Activated naive CD8-positive, alpha-beta T cell treated with anti-CD3 and anti-CD28 coated beads, Interleukin-2, amount 50 U/mL, for 24 hours (primary cell): ENCODE results near the gene PYROXD2.

ENCODE experiments used
- ATAC-seq: fragments of 150-1000 bp; cut with Tn5 transposase; one replicate; pipeline ENCODE4 v1.10.0; 2021
- DNase-seq: peaks from one replicate; pipeline ENCODE4 v3.0.0; 2021
- H3K27ac Mint-ChIP-seq: one replicate; pipeline ENCODE4 v1.8.0; 2021; ENCODE audit warnings: mild to moderate bottlenecking, mixed read lengths
- H3K27me3 Mint-ChIP-seq: one replicate; pipeline ENCODE4 v1.8.0; 2021; ENCODE audit warnings: mixed read lengths
- H3K36me3 Mint-ChIP-seq: one replicate; pipeline ENCODE4 v1.8.0; 2021; ENCODE audit warnings: low read depth, mixed read lengths
- H3K4me1 Mint-ChIP-seq: one replicate; pipeline ENCODE4 v1.8.0; 2021; ENCODE audit warnings: mixed read lengths
- H3K4me3 Mint-ChIP-seq: one replicate; pipeline ENCODE4 v1.8.0; 2021; ENCODE audit warnings: mild to moderate bottlenecking, moderate library complexity, mixed read lengths
- H3K9me3 Mint-ChIP-seq: one replicate; pipeline ENCODE4 v1.8.0; 2021; ENCODE audit warnings: mixed read lengths

The PYROXD2 gene

DNA sequence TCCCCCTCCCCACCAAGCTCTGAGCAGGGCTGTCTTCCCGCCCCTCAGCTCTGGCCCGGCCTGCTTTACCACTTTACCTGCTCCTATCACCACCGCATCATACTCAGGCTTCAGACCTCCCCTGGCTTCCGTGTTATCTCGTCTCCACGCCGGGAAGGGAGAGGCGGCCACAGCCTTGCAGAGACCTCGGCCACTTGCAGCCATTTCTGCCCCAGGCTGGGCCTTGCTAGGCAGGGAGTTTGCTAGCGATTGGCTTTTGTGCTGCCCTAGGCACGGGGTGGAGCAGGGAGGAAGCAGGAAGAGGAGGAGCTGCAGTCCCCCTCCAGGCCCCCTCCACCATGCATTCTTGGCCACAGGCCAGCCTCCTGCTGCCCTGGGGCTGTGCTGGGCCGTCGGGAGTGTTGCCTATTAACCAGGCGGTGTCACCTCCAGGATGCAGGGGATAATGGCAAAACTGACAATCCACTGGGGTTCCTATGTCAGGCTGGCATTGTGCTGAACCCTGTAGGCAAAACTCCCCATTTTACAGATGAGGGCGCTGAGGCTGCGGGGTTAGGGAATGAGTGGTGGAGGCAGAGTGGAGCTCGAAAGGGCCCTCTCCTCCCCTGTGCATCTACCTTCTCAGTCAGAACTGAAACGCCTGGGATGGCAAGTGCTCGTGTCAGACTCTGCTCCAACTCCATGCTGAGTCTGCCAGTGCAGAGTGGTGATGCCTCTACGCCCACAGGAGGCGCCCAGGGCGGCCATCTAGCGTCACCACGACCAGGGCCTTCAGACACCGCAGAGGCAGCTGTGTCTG, at the start of gene PYROXD2:
TSS of gene PYROXD2 (minus strand) at position 251 of the 799 bp plus-strand sequence. CDS start at position 204, 47 bp downstream.
- H3K27me3 Mint-ChIP-seq, result no peaks in the 10 kb centered on the region
- H3K4me3 Mint-ChIP-seq, result peak within 1 kb of the TSS; percentile 72
- ATAC-seq (peak; percentile 70), DNase-seq (peak; percentile 45)
- no peaks in the 10 kb centered on the region for H3K9me3 Mint-ChIP-seq
- peaks cover 11% of the 10 kb centered on the region for H3K36me3 Mint-ChIP-seq
- H3K4me1 Mint-ChIP-seq, result peaks cover 17% of the 10 kb centered on the region
- H3K27ac Mint-ChIP-seq, result peak within 1 kb of the TSS; percentile 82

- peak; percentile 24 for ATAC-seq
- H3K27me3 Mint-ChIP-seq, result peaks cover 11% of the 10 kb centered on the region
- H3K4me3 Mint-ChIP-seq, result no peak overlapping the region
- H3K27ac Mint-ChIP-seq, result no peak overlapping the region
- no peaks in the 10 kb centered on the region for H3K36me3 Mint-ChIP-seq
- no peak for DNase-seq
- no peaks in the 10 kb centered on the region for H3K9me3 Mint-ChIP-seq
- H3K4me1 Mint-ChIP-seq, result peaks cover 14% of the 10 kb centered on the region
These were observed 49.2 kb upstream of the PYROXD2 start for GRCh38 chr10:98463976-98464754.

DNA sequence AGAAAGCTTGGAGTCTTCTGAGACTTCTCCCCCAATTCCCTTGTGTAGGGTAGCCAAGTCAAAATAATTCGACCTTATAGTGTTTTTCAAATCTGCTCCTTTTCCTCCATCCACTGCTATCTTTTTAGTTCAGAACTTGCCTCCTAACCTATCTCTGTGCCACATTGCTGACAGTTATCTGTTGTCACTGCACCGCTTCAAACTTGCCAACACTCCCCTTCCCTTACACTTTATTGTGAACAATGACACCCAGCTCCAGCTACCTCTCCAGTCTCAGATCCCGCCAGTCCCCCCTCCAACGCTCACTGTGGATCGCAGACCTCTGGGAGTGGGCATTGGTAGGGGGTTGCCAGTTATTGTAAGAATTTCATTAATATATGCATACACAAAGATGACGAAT, 48.0 kb upstream of the PYROXD2 start:
- Mint-ChIP-seq H3K27me3 (peaks cover 10% of the 10 kb centered on the region), H3K9me3 (no peaks in the 10 kb centered on the region), H3K36me3 (no peaks in the 10 kb centered on the region), H3K27ac (no peak overlapping the region), H3K4me3 (no peak overlapping the region), H3K4me1 (peaks cover 9% of the 10 kb centered on the region)
- no peak for ATAC-seq
- no peak for DNase-seq

DNA sequence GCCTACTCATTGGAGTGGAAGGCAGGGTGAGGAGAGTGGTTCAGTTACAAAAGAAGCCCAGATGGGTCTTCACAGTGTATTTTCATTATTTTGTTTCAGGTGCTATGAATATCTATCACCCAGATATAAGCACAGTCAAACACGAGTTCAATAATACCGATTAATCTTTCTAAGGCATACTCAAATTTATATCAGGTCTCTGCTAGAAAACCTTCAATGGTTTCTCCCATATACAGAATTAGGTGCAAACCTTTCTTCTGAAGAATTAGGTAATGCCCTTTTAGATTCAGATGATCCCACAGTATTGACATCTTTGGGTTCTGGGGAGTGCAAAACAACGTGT, 46.5 kb upstream of the PYROXD2 start:
- Mint-ChIP-seq H3K36me3 (no peaks in the 10 kb centered on the region), H3K27ac (no peak overlapping the region), H3K4me3 (no peak overlapping the region), H3K27me3 (peaks cover 20% of the 10 kb centered on the region), H3K9me3 (no peaks in the 10 kb centered on the region), H3K4me1 (peaks cover 2% of the 10 kb centered on the region)
- ATAC-seq (no peak), DNase-seq (no peak)

GRCh38 chr10:98460837-98461499, 46.0 kb upstream of the PYROXD2 start:
- no peak overlapping the region for H3K4me3 Mint-ChIP-seq
- H3K4me1 Mint-ChIP-seq, result peaks cover 2% of the 10 kb centered on the region
- ATAC-seq (peak; percentile 34), DNase-seq (no peak)
- no peak overlapping the region for H3K27ac Mint-ChIP-seq
- no peaks in the 10 kb centered on the region for H3K36me3 Mint-ChIP-seq
- H3K27me3 Mint-ChIP-seq, result peaks cover 20% of the 10 kb centered on the region
- no peaks in the 10 kb centered on the region for H3K9me3 Mint-ChIP-seq

GRCh38 chr10:98458809-98459784, 44.1 kb upstream of the PYROXD2 start:
- Mint-ChIP-seq H3K9me3 (no peaks in the 10 kb centered on the region), H3K4me3 (no peak overlapping the region), H3K27ac (no peak overlapping the region), H3K36me3 (no peaks in the 10 kb centered on the region), H3K27me3 (peaks cover 20% of the 10 kb centered on the region), H3K4me1 (peaks cover 2% of the 10 kb centered on the region)
- no peak for DNase-seq
- no peak for ATAC-seq

GRCh38 chr10:98457721-98458120, 42.7 kb upstream of the PYROXD2 start:
- H3K27ac Mint-ChIP-seq, result no peak overlapping the region
- H3K4me3 Mint-ChIP-seq, result no peak overlapping the region
- H3K27me3 Mint-ChIP-seq, result peaks cover 19% of the 10 kb centered on the region
- peaks cover 2% of the 10 kb centered on the region for H3K4me1 Mint-ChIP-seq
- ATAC-seq (no peak), DNase-seq (no peak)
- H3K36me3 Mint-ChIP-seq, result no peaks in the 10 kb centered on the region
- H3K9me3 Mint-ChIP-seq, result no peaks in the 10 kb centered on the region

- peaks cover 2% of the 10 kb centered on the region for H3K4me1 Mint-ChIP-seq
- H3K4me3 Mint-ChIP-seq, result no peak overlapping the region
- ATAC-seq (no peak), DNase-seq (no peak)
- no peaks in the 10 kb centered on the region for H3K36me3 Mint-ChIP-seq
- H3K27me3 Mint-ChIP-seq, result peaks cover 21% of the 10 kb centered on the region
- no peaks in the 10 kb centered on the region for H3K9me3 Mint-ChIP-seq
- no peak overlapping the region for H3K27ac Mint-ChIP-seq
These were observed 41.9 kb upstream of the PYROXD2 start for GRCh38 chr10:98456686-98457482.

DNA sequence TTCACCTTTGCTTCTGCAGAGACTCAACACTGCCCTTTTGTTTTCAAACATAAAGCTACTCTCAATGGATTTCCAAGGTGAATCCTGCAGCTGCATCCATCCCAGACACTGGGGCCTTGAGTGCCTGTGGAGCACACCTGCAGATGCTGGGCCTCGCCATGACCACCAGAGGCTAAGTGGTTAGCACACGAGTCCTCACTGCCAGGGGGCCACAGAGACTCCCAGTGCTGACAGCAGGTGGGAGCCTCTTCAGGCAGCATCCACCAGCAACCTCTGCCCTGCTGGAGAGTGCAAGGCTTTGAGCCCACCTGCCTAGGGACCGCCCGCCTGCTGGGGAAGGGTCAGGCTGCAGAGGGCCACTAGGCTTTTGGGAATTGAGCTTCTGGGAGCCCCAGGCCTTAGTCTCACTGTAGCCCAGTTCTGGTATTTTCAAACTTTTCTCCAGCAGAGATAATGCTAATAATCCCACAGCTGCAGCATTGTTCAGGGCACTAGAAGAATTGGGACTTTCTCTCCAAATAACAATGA, 41.1 kb upstream of the PYROXD2 start:
- DNase-seq (no peak), ATAC-seq (no peak)
- no peak overlapping the region for H3K4me3 Mint-ChIP-seq
- no peaks in the 10 kb centered on the region for H3K36me3 Mint-ChIP-seq
- no peaks in the 10 kb centered on the region for H3K9me3 Mint-ChIP-seq
- no peak overlapping the region for H3K27ac Mint-ChIP-seq
- H3K4me1 Mint-ChIP-seq, result peaks cover 2% of the 10 kb centered on the region
- H3K27me3 Mint-ChIP-seq, result peaks cover 23% of the 10 kb centered on the region

- ATAC-seq, result no peak
- H3K27ac Mint-ChIP-seq, result no peak overlapping the region
- H3K27me3 Mint-ChIP-seq, result peaks cover 24% of the 10 kb centered on the region
- no peaks in the 10 kb centered on the region for H3K36me3 Mint-ChIP-seq
- H3K4me1 Mint-ChIP-seq, result peaks cover 1% of the 10 kb centered on the region
- no peak for DNase-seq
- H3K4me3 Mint-ChIP-seq, result no peak overlapping the region
- H3K9me3 Mint-ChIP-seq, result no peaks in the 10 kb centered on the region
These were observed 38.7 kb upstream of the PYROXD2 start for GRCh38 chr10:98453729-98454128.

DNA sequence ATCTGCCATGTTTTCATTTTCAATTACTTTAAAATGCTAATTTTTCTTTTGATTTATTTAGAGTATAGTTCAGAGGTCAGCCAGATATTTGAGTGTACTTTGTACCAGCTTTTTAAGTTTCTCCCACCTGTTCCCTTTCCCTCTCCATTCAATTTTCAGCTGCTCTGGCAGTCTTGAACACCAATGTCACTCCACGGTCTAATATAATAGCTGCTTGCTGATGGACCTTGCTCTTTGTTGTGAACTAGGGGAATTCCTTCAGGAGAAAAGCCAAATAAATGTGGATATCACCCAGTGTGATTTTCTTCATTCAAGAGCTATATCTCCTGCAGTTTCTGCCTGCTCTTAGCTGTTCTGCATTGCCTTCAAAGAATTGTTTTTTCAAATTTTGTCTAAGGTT, 35.6 kb upstream of the PYROXD2 start:
- H3K4me1 Mint-ChIP-seq, result peaks cover 14% of the 10 kb centered on the region

DNA sequence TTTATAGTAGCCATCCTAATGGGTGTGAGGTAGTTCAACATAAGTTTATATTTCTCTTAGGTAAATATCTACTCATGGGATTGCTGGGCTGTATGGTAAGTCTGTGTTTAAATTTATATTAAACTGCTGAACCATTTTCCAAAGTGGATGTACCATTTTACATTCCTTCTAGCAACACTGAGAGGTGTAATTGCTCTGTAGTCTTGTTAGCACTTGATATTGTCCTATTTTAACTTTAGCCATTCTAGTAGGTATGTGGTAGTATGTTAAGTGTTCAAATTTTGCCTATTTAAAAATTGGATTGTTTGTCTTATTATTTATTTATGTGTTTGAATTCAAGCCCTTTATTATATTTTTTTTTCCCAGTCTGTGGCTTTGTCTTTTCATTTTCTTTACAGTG, 34.3 kb upstream of the PYROXD2 start:
- H3K27ac Mint-ChIP-seq, result no peak overlapping the region
- H3K36me3 Mint-ChIP-seq, result peaks cover 10% of the 10 kb centered on the region
- peaks cover 27% of the 10 kb centered on the region for H3K4me1 Mint-ChIP-seq
- no peaks in the 10 kb centered on the region for H3K9me3 Mint-ChIP-seq
- peaks cover 13% of the 10 kb centered on the region for H3K27me3 Mint-ChIP-seq
- H3K4me3 Mint-ChIP-seq, result no peak overlapping the region
- DNase-seq (no peak), ATAC-seq (no peak)

More for the DNA sequence above, 35.6 kb upstream of the PYROXD2 start:
- no peak overlapping the region for H3K27ac Mint-ChIP-seq
- H3K4me3 Mint-ChIP-seq, result no peak overlapping the region
- DNase-seq (no peak), ATAC-seq (no peak)
- H3K36me3 Mint-ChIP-seq, result no peaks in the 10 kb centered on the region
- H3K9me3 Mint-ChIP-seq, result no peaks in the 10 kb centered on the region
- H3K27me3 Mint-ChIP-seq, result peaks cover 13% of the 10 kb centered on the region

DNA sequence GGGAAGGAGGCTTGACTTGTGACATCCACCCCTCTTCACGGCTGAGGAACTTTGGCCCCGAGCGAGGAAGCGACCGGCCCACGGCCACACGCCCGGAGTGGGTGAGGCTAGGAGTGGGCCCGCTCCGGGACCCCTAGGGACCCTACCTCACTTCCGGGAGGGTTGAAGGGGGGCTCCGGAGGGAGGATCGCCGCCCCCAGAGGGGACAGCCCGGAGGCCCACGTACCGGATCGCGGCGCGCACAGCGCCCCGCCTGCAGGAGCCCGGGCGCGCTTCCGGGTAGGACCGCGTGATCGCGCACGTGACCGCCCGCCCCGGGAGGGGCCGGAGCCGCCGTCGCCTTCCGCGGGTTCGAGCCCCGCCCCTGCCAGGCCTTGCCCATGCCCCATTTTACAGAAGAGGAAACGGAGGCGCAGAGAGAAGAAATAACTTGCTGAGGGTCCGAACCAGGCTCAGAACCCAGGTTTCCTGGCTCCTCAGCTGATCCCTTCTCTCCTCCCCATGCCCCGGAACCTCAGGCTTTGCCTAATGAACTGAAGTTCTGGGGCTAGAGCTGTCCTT, 31.8 kb upstream of the PYROXD2 start, which contains the start of gene HPS1:
TSS of gene HPS1 (minus strand) at position 275 of the 561 bp plus-strand sequence. CDS start 3,695 bp downstream, outside the sequence.
- DNase-seq, result peak; percentile 89

More for the DNA sequence above, 31.8 kb upstream of the PYROXD2 start, which contains the start of gene HPS1:
- peaks cover 5% of the 10 kb centered on the region for H3K27me3 Mint-ChIP-seq
- H3K27ac Mint-ChIP-seq, result peak within 1 kb of the TSS; percentile 87
- peaks cover 28% of the 10 kb centered on the region for H3K36me3 Mint-ChIP-seq
- H3K4me1 Mint-ChIP-seq, result peaks cover 44% of the 10 kb centered on the region
- peak; percentile 97 for ATAC-seq
- H3K9me3 Mint-ChIP-seq, result no peaks in the 10 kb centered on the region
- H3K4me3 Mint-ChIP-seq, result peak within 1 kb of the TSS; percentile 88
